GM12878 (cell line): ENCODE results near the gene PLCB2. TPM values are rescaled to one million over a fixed set of nuclear protein-coding genes. Genes with fewer than 3 reads are reported as not detected.

Experiments
- ATAC-seq: fragments of 200-7000 bp; cut with Tn5 transposase; 3 replicates; pipeline ENCODE4 v1.9.1; 2020; ENCODE audit warnings: mild to moderate bottlenecking, moderate library complexity
- BruUV-seq: library from RNA; stranded (reverse); fragments of 400-500 nt; replicated peaks from 2 replicates; lab custom pipeline; 2021; lab: Mats Ljungman, UMichigan
- CTCF ChIA-PET: fragments of 300-600 bp; sonication (Branson Sonifier 250); formaldehyde crosslinking; extraction: SDS; loops from one replicate; lab custom pipeline; 2021; ENCODE audit warnings: inconsistent platforms; lab: Yijun Ruan, JAX
- POLR2A ChIA-PET: fragments of 350-600 bp; formaldehyde crosslinking; extraction: SDS; loops from one replicate; lab custom pipeline; 2021; ENCODE audit warnings: inconsistent platforms; lab: Charles Lee
- RAD21 ChIA-PET: fragments of 300-600 bp; sonication (Branson Sonifier 250); formaldehyde crosslinking; loops from one replicate; lab custom pipeline; 2023; ENCODE audit warnings: antibody characterized with exemption; ENCODE audit not compliant: unreplicated experiment; lab: Charles Lee
- SMC1A ChIA-PET: fragments of 300-600 bp; sonication (Branson Sonifier 250); formaldehyde crosslinking; loops from one replicate; lab custom pipeline; 2023; ENCODE audit not compliant: unreplicated experiment, uncharacterized antibody; lab: Charles Lee
- DNase-seq: peaks from one replicate; pipeline ENCODE4 v3.0.0-alpha.2; 2011; ENCODE audit warnings: low read depth, low spot score
- FAIRE-seq: peaks from 3 replicates; lab custom pipeline; 2011; peaks lifted over from hg19 to GRCh38; lab: Jason Lieb, UNC
- H2AFZ ChIP-seq: 2 replicates; pipeline ENCODE4 v1.6.0; 2011; ENCODE audit warnings: low read depth, low read length, control low read depth; ENCODE audit not compliant: control insufficient read depth
- H3K27ac ChIP-seq: 2 replicates; pipeline ENCODE4 v1.5.1; 2011; ENCODE audit warnings: control low read depth; ENCODE audit not compliant: control insufficient read depth, insufficient read depth
- H3K27me3 ChIP-seq, 2 experiments: replicated peaks in 1 of 2; 2 replicates each; pipeline versions ENCODE4 v1.6.0 to v1.6.1; 2011; ENCODE audit warnings: low read length in 1 of 2; ENCODE audit not compliant: control insufficient read depth in 2 of 2, insufficient read depth in 2 of 2
- H3K36me3 ChIP-seq, 2 experiments: 2 replicates each; pipeline ENCODE4 v1.5.1; 2011; ENCODE audit warnings: low read length in 1 of 2; ENCODE audit not compliant: control insufficient read depth in 2 of 2, insufficient read depth in 2 of 2
- H3K4me1 ChIP-seq: 2 replicates; pipeline ENCODE4 v1.6.1; 2011; ENCODE audit warnings: mild to moderate bottlenecking, low read length, moderate library complexity, mixed read lengths; ENCODE audit not compliant: control insufficient read depth, insufficient read depth
- H3K4me2 ChIP-seq: 2 replicates; pipeline ENCODE4 v1.6.0; 2011; ENCODE audit warnings: control low read depth; ENCODE audit not compliant: control insufficient read depth, insufficient read depth
- H3K4me3 ChIP-seq: fragments of 200-600 bp; sonication (generic); 2 replicates; pipeline ENCODE4 v1.5.1; 2016
- H3K79me2 ChIP-seq: 2 replicates; pipeline ENCODE4 v1.6.0; 2011; ENCODE audit warnings: low read length; ENCODE audit not compliant: control insufficient read depth, insufficient read depth
- H3K9ac ChIP-seq: 2 replicates; pipeline ENCODE4 v1.8.0; 2011; ENCODE audit warnings: low read length, control low read depth, mixed read lengths; ENCODE audit not compliant: control insufficient read depth, insufficient read depth
- H3K9me3 ChIP-seq: replicated peaks from 3 replicates; pipeline ENCODE4 v1.5.1; 2011; ENCODE audit warnings: mild to moderate bottlenecking, low read length; ENCODE audit not compliant: control insufficient read depth, insufficient read depth
- H4K20me1 ChIP-seq: 2 replicates; pipeline ENCODE4 v1.6.0; 2011; ENCODE audit not compliant: control insufficient read depth, insufficient read depth
- IKZF1 ChIP-seq: fragments of 450-650 bp; conservative IDR thresholded peaks from 2 replicates; pipeline ENCODE4 v1.6.1; 2017; ENCODE audit warnings: antibody characterized with exemption, mild to moderate bottlenecking
- IRF5 ChIP-seq: fragments of 450-650 bp; IDR thresholded peaks from 2 replicates; pipeline ENCODE4 v1.6.1; 2017; ENCODE audit warnings: borderline replicate concordance
- MXI1 ChIP-seq: fragments of 150-350 bp; IDR thresholded peaks from 2 replicates; pipeline ENCODE4 v1.6.1; 2011; ENCODE audit warnings: low read depth, mild to moderate bottlenecking, inconsistent platforms, low read length, improper control_type of control experiment
- PKNOX1 ChIP-seq: fragments of 450-650 bp; IDR thresholded peaks from 2 replicates; pipeline ENCODE4 v1.6.1; 2016; ENCODE audit warnings: mild to moderate bottlenecking
- ZNF274 ChIP-seq: IDR thresholded peaks from one replicate; pipeline ENCODE4 v1.8.0; 2011; ENCODE audit not compliant: insufficient read length, insufficient read depth
- WGBS: methylation state at CpG from one replicate; pipeline ENCODE4 v1.1.6; 2016; ENCODE audit warnings: low lambda C conversion rate; ENCODE audit not compliant: insufficient replicate concordance, insufficient coverage; ENCODE audit errors: missing lambda C conversion rate; 5-methylcytosine and 5-hydroxymethylcytosine counted together
- in situ Hi-C: fragments of 300-500 bp; cut with MboI; formaldehyde crosslinking; loops from 9 replicates; pipeline ENCODE4 v1.14.3; 2018; ENCODE audit warnings: mixed read lengths
- intact Hi-C: fragments of 100-400 bp; cut with micrococcal nuclease; formaldehyde crosslinking; loops from one replicate; pipeline ENCODE4 v1.14.2; 2022; ENCODE audit not compliant: unreplicated experiment
- polyA plus RNA-seq, 11 experiments: library from polyadenylated mRNA; depleted of rRNA in 4 of 11; unstranded in 6 of 11; stranded (reverse) in 5 of 11; fragments of >200 nt; fragmentation: Nextera tagmentation in 4 of 11; fragmentation: Illumina TruSeq in 1 of 11; extraction: Ambion mirVana in 4 of 11; extraction: Trizol in 1 of 11; gene quantifications; 1 replicate in 1 of 11; 2 replicates in 10 of 11; pipeline versions ENCODE4 v1.2.1 to v1.2.3, GENCODE V29; 2011 to 2016; ENCODE audit warnings: inconsistent platforms in 2 of 11, missing spikeins in 2 of 11, low read depth in 1 of 11
- total RNA-seq, 4 experiments: library from RNA; depleted of rRNA in 3 of 4; stranded (reverse); fragments of >200 nt in 3 of 4; fragmentation: Illumina TruSeq in 1 of 4; extraction: Trizol in 1 of 4; gene quantifications; 2 replicates each; pipeline versions ENCODE4 v1.2.1 to v1.2.3, GENCODE V29; 2013 to 2021

Gene PLCB2
- total and polyA plus RNA-seq, 10 of the 15 experiments (the other 5 are each of a cell fraction or from before 2014, with no cell fraction given), result 1.2 to 39.4 (median 10.7) TPM

GRCh38 chr15:40313531-40314398 is 6.0 kb upstream of the PLCB2 start:
- 15% methylated on average over 10 of the region's 10 CpGs for WGBS
- POLR2A ChIA-PET, result interaction anchor here (0.5 to 1.6 kb wide), 3 partner anchors 9 to 555 kb away, joined by 3 to 5 read pairs (median 3); partner anchors contain the start of gene INAFM2
- Histone ChIP-seq H3K9ac (no peak overlapping the region), H2AFZ (no peak overlapping the region), H3K36me3 (no peaks in the 10 kb centered on the region), H3K4me1 (peaks cover 13% of the 10 kb centered on the region), H3K4me2 (no peak overlapping the region), H3K79me2 (no peaks in the 10 kb centered on the region), H3K27me3 (peaks cover 0 to 3% of the 10 kb centered on the region in 2 experiments; a peak in 2 of 4 replicates), H3K4me3 (no peak overlapping the region), H3K27ac (no peak overlapping the region), H4K20me1 (no peaks in the 10 kb centered on the region), H3K9me3 (no peaks in the 10 kb centered on the region)
- no TSS peak for BruUV-seq
- CTCF ChIA-PET, result interaction anchor here (0.7 to 17.6 kb wide), 7 partner anchors 7 to 122 kb away, joined by 3 to 336 read pairs (median 31); partner anchors contain the start of genes CCDC9B and INAFM2
- RAD21 ChIA-PET, result interaction anchor here (0.9 to 1.9 kb wide), 3 partner anchors 24 to 268 kb away, joined by 3 to 4 read pairs (median 3); no protein-coding TSS in a partner anchor
- intact Hi-C loops (no loop called here), in situ Hi-C loops (loop anchor here (5.0 kb wide), 1 partner anchor 36 kb away; no protein-coding TSS in a partner anchor)
- ATAC-seq (no peak), DNase-seq (no peak), FAIRE-seq (no peak)
- TF ChIP-seq IKZF1 (no peak), IRF5 (no peak), PKNOX1 (peak; percentile 35; the same call in 1 of the 2 replicates), ZNF274 (no peak), MXI1 (no peak)
- SMC1A ChIA-PET, result interaction anchor here (1.2 to 10.0 kb wide), 2 partner anchors 10 to 35 kb away, joined by 3 to 83 read pairs; no protein-coding TSS in a partner anchor
